ENCODE results near the gene LIN37.

The LIN37 gene

GRCh38 chr19:35775046-35775297 lies 26.6 kb downstream of the LIN37 start:
- no peak for DNase-seq (ENCODE audit: low spot score)

DNA sequence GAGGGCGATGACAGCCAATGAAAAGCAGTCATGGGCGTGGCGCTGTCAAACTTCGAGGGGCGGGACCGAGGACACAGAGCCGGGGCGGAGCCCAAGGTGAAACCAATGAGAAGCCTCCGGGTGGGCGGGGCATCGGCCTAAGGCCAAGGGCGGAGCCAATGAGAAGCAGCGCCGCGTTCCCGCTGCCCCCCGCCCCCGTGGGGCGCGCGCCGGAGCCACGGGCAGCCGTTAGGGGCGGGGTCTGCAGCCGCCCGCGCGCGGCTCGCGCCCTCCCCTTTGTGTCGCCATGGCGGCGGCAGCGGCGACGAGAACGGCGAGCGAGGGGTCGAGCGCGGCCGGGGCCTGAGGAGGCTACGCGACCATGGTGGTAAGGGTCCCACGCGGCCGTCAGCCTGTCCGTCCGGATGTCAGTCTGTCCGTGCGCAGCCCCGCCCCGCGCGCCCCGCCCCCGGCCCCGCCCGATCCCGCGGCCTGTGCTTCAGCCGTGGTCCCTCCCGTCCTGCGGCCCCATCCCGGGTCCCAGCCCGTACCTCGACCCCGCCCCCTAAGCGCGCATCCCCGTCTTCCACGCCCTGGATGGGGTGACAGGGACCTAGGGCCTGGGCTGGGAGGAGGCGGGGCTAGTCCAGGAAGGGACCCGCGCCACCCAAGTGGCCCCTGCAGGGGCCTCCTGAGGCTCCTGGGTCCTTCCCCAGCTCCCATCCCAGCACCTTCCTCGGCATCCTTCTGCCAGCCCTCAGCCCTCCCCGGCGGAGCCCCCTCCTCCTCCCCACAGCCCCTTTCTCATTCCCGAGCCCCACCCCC lies 27.1 kb downstream of the LIN37 start, which contains the start of gene ARHGAP33:
TSS of gene ARHGAP33 (plus strand) at position 267 of the 804 bp plus-strand sequence. CDS start at position 362, 95 bp downstream.
- peak; percentile 99 for DNase-seq (ENCODE audit: low spot score)

- DNase-seq (ENCODE audit: low spot score), result no peak
Observed at GRCh38 chr19:35776102-35776788, 27.9 kb downstream of the LIN37 start.

DNA sequence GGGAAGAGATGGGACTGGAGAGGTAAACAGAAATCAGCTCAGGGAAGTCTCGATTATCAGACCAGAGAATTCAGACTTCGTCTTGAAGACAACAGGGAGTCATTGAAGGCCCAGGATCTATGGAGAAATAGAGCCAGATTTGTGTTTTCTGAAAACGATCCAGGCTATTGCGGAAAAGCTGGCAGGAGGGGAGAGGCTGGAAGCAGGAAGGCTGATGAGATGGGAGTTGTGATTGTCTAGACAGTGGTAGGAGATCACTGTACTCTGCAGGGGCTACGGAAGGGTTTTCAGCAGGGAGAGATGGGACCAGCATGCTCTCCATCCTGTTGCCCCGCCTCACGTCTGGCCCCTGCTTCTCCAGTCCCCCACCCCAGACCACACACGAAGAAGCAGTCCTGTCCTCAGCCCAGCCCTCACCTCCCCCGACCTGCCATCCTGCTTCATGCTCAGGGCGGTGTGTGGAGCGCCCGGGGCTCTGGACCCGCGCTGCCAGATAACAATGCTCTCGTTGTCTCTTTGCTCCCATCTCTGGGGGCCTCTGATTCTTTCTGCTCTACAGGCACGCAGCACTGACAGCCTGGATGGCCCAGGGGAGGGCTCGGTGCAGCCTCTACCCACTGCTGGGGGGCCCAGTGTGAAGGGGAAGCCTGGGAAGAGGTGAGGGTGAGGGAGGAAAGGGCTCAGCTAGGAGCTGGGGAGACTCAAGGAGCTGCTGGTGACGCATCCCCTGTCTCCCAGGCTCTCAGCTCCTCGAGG lies 28.9 kb downstream of the LIN37 start:
- DNase-seq (ENCODE audit: low spot score), result no peak

- no peak for DNase-seq (ENCODE audit: low spot score)
Observed at GRCh38 chr19:35777961-35778360, 29.6 kb downstream of the LIN37 start.

DNA sequence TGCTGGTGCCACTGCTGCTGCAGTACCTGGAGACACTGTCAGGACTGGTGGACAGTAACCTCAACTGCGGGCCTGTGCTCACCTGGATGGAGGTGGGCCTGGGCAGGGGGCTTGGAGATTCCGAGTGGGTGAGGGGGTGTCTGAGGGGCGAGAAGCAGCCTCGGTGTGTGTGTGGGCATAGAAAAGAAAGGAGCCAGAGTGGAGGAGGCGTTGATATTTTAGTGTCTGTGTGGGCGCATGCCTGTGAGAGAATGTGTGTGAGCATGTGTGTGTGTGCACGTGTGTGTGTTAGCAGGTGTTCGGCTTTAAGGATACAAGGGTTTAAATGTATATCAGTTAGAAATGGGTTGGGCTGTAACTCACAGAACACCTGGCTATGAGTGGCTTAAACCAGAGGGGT lies 30.7 kb downstream of the LIN37 start:
- no peak for DNase-seq (ENCODE audit: low spot score)

- no peak for DNase-seq (ENCODE audit: low spot score)
Observed at GRCh38 chr19:35780058-35780457, 31.7 kb downstream of the LIN37 start.

DNA sequence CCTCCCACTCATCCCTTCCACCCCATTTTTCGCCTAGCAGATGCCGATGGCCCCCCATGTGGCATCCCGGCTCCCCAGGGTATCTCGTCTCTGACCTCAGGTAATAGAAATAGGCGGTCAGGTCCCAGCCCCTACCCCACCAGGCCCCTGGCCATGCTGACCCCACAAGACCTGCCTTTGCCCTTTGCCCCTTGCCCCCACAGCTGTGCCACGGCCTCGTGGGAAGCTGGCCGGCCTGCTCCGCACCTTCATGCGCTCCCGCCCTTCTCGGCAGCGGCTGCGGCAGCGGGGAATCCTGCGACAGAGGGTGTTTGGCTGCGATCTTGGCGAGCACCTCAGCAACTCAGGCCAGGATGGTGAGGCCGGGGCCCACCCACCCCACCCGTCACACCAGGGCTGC lies 32.3 kb downstream of the LIN37 start:
- DNase-seq (ENCODE audit: low spot score), result no peak

GRCh38 chr19:35781650-35782049 lies 33.3 kb downstream of the LIN37 start:
- no peak for DNase-seq (ENCODE audit: low spot score)

DNA sequence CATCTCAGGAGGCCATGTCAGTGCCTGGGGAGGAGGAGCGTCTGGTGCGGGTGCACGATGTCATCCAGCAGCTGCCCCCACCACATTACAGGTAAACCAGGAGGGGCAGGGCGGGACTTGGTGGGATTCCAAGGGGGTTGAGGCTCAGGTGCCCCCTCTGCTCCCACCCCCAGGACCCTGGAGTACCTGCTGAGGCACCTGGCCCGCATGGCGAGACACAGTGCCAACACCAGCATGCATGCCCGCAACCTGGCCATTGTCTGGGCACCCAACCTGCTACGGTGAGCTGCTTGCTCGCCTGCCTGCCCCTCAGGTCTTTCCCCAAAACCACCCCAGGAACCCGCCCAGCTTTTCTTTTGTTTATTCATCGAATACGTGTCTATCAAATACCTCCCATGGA lies 34.2 kb downstream of the LIN37 start:
- DNase-seq (ENCODE audit: low spot score), result no peak

DNA sequence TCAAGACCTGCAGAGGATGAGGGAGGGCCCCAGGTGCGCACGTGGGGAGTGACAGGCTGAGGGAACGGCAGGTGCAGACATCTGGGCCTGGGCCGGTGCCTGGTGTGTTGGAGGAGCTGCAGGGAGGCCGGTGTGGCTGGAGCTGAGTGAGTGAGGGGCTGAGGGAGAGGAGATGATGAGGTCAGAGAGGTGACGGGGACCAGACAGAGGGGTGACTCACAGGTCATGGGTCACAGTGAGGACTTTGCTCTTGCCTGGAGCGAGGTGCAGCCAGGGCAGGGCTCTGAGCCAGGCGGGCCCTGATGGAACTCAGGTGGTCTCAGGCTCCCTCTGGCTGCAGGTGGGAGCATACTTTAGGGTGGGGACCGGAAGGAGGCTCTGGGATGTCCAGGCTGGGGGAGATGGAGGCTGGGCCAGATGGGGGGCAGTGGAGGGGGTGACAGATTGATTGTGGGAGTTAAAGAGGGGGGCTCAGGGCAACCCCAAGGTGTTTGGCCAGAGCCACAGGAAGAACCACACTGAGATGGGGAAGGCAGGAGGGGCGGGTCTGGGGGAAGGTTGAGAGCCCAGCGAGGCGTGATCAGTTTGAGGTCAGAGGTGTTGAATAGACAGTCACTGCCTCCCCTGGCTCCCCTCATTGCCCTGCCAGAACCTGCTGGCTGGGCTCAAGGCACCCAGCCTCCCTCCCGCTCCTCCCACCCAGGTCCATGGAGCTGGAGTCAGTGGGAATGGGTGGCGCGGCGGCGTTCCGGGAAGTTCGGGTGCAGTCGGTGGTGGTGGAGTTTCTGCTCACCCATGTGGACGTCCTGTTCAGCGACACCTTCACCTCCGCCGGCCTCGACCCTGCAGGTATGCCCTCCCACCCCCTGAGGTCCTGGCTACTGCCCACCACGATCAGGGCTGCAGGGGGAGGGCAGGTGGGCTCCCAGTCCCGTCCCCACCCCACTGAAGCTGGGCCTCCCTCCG lies 35.4 kb downstream of the LIN37 start:
- DNase-seq (ENCODE audit: low spot score), result no peak

DNA sequence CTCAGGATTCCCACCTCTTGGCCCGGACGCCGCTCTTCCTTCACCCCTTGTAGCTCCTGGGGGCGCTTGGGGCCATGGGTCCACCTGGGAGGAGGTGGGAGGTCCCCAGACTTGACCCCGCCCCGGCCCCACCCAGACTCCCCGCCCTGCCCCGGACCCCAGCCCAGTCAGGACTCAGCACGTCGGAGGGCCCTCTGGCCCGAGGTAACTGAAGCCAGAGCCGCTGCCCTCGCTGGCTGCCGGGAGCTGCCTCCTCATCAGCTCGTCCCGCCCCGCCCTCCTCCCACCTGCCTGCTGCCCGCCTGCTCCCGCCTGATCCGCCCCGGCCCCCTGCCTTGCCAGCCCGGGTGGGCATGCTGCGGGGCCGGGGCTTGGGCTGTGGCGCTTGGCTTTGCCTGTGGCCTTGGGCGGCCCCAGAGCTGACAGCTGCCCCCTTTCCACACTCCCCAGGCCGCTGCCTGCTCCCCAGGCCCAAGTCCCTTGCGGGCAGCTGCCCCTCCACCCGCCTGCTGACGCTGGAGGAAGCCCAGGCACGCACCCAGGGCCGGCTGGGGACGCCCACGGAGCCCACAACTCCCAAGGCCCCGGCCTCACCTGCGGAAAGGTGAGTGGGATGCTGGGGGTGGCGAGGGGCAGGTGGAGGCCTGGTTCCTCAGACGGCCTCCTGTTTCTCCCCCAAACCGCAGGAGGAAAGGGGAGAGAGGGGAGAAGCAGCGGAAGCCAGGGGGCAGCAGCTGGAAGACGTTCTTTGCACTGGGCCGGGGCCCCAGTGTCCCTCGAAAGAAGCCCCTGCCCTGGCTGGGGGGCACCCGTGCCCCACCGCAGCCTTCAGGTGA lies 36.3 kb downstream of the LIN37 start:
- no peak for DNase-seq (ENCODE audit: low spot score)

DNA sequence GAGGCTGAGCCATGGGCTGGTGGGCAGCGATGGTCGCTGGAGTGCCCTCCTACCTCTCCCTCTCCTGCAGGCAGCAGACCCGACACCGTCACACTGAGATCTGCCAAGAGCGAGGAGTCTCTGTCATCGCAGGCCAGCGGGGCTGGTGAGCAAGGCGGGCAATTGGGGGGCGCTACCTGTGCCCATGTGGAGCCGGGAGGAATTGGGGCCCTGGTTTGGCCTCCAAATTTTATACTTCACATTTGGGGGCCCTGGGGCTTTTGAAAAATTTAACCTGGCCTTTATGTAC lies 36.9 kb downstream of the LIN37 start:
- DNase-seq (ENCODE audit: low spot score), result no peak

DNA sequence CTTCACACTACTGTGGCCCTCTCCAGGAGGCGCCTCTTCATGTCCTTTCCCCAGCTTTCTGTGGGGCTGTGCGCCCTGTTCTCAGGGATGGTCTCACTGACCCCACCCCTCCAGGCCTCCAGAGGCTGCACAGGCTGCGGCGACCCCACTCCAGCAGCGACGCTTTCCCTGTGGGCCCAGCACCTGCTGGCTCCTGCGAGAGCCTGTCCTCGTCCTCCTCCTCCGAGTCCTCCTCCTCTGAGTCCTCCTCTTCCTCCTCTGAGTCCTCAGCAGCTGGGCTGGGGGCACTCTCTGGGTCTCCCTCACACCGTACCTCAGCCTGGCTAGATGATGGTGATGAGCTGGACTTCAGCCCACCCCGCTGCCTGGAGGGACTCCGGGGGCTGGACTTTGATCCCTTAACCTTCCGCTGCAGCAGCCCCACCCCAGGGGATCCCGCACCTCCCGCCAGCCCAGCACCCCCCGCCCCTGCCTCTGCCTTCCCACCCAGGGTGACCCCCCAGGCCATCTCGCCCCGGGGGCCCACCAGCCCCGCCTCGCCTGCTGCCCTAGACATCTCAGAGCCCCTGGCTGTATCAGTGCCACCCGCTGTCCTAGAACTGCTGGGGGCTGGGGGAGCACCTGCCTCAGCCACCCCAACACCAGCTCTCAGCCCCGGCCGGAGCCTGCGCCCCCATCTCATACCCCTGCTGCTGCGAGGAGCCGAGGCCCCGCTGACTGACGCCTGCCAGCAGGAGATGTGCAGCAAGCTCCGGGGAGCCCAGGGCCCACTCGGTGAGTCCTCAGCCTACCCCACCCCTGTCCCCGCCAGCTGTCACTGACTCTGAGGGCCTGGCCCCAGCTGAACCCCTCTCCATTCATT lies 38.2 kb downstream of the LIN37 start:
- DNase-seq (ENCODE audit: low spot score), result no peak

DNA sequence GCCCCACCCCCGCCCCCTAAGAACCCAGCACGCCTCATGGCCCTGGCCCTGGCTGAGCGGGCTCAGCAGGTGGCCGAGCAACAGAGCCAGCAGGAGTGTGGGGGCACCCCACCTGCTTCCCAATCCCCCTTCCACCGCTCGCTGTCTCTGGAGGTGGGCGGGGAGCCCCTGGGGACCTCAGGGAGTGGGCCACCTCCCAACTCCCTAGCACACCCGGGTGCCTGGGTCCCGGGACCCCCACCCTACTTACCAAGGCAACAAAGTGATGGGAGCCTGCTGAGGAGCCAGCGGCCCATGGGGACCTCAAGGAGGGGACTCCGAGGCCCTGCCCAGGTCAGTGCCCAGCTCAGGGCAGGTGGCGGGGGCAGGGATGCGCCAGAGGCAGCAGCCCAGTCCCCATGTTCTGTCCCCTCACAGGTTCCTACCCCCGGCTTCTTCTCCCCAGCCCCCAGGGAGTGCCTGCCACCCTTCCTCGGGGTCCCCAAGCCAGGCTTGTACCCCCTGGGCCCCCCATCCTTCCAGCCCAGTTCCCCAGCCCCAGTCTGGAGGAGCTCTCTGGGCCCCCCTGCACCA lies 38.9 kb downstream of the LIN37 start:
- no peak for DNase-seq (ENCODE audit: low spot score)

DNA sequence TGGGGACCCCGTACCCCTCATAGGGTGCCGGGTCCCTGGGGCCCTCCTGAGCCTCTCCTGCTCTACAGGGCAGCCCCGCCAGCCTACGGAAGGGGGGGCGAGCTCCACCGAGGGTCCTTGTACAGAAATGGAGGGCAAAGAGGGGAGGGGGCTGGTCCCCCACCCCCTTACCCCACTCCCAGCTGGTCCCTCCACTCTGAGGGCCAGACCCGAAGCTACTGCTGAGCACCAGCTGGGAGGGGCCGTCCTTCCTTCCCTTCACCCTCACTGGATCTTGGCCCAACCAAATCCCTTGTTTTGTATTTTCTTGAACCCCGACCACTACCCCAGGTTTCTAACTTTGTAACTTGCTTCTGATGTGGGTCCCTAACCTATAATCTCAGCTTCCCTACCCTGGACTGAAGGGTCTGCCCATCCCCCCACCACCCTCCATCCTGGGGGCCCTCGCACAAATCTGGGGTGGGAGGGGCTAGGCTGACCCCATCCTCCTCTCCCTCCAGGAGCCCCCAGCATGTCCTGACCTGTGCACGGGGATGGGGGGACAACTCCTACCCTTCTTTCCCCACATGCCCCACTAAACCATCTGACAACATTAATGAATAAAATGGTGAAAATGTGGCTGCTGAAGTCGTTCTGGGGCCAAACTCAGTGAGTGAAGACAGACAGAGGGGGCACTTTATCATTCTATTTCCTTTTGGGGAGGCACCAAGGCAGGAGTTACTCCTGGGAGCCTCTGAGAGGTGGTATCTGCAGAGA lies 40.0 kb downstream of the LIN37 start:
- no peak for DNase-seq (ENCODE audit: low spot score)

DNA sequence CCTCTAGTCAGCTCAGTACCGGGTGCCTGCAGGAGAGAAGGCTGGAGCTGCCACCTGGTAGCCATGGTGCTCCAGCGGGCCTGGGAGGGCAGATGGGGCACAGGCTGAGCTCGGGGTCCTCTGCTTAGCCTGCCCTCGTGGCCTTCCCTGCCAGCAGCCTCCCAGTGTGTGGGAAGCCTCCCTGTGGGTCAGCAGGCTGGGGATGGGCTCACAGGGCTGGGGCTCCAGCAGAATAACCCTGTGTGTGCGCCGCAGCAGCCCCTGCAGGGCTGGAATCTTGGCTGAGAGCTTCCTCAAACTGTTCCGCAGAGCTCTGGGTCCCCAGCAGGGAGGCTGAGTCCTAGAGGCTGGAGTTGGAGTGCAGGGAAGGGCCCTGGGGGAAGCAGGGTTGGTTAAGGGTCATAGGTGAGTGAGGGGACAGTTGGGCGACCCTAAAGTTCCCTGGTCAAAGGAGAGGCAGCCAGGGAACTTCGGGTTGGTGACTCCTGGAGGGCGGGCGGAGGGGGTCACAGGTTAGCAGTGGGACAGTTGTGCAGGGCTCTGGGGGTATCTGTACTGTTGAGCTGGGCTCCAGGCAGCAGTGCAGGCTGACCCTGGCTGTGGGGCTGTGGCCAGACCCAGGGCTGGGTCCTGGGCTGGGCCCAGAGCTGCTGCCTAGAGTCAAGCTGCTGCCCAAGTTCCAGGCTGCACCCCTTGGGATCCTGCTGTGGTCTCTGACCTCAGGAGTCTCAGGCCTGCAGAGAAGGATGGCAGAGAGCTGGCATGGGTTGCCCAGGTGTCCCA lies 41.0 kb downstream of the LIN37 start:
- no peak for DNase-seq (ENCODE audit: low spot score)

Data from activated CD4-positive, alpha-beta T cell treated with anti-CD3 and anti-CD28 coated beads, Interleukin-2, Interleukin-4, amounts not matched to agents 100 ng/mL and 50 ng/mL, durations not matched to agents 16 hours and 8 hours (primary cell).